ENCODE data around the gene IL1RAPL1. TPM values are rescaled to one million over a fixed set of nuclear protein-coding genes. Genes with fewer than 3 reads are reported as not detected.

IL1RAPL1 gene
- total RNA-seq, 4 donors from 2014 or later: 0.42 to 0.99 (median 0.46) TPM

DNA sequence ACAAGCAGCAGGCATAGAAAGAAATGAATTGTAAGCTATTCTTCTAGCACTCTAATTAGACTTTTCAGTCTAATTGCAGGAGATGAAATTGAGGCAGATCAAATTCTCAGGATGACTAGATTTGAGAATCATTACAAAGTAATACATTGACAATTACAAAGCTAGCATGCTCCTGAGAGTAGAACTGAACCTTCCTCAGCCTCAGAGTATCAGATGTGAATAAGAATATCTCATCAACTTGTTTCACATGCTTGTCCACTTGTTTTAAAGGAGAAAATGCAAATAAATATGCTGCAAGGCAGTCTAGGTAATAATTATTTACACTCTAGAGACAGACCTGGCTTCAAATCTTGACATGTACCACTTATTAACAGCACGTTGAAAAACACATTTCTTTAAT is 1137.1 kb downstream of the IL1RAPL1 start:
- whole genome bisulfite sequencing: 36% methylated on average over 1 of the region's 1 CpG
- H3K4me1 ChIP-seq: no peaks in the 10 kb centered on the region
- no peaks in the 10 kb centered on the region for H3K27me3 ChIP-seq
- TF ChIP-seq EP300 (IDR thresholded peaks at IDR 0.05) (no peak), POLR2A (IDR thresholded peaks at IDR 0.05; ENCODE audit: low read depth) (no peak), POLR2AphosphoS5 (IDR thresholded peaks at IDR 0.05) (no peak)
- TF ChIP-seq, protein P1, sequence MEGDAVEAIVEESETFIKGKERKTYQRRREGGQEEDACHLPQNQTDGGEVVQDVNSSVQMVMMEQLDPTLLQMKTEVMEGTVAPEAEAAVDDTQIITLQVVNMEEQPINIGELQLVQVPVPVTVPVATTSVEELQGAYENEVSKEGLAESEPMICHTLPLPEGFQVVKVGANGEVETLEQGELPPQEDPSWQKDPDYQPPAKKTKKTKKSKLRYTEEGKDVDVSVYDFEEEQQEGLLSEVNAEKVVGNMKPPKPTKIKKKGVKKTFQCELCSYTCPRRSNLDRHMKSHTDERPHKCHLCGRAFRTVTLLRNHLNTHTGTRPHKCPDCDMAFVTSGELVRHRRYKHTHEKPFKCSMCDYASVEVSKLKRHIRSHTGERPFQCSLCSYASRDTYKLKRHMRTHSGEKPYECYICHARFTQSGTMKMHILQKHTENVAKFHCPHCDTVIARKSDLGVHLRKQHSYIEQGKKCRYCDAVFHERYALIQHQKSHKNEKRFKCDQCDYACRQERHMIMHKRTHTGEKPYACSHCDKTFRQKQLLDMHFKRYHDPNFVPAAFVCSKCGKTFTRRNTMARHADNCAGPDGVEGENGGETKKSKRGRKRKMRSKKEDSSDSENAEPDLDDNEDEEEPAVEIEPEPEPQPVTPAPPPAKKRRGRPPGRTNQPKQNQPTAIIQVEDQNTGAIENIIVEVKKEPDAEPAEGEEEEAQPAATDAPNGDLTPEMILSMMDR (IDR thresholded peaks at IDR 0.05): no peak
- H3K27ac ChIP-seq (replicated peaks in 1 of 4): no peak overlapping the region
- H3K9me3 ChIP-seq: no peaks in the 10 kb centered on the region
- intact Hi-C loops (cut with DNase I): no loop called here
- no peak overlapping the region for H3K4me3 ChIP-seq
- no peak for DNase-seq (ENCODE audit: extremely low spot score)
- no peaks in the 10 kb centered on the region for H3K36me3 ChIP-seq

DNA sequence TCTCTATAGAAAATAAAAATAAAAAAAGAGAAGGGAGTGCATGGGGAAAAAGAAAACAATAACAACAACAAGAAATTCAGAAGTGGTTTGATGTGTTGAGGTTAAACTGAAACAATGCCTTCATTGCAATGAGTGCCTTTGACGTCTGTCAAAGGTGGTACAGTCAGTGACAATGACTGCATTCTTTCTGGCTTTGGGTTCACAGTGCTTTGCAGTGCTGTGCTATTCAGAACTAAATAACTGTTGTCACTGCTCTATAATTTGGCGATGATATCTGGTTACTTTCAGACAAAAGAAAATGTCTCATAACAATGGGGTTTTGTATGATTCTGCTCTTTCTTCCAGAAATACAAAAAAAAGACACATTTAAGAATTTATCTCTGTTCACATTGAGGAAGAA is 1139.6 kb downstream of the IL1RAPL1 start:
- no peaks in the 10 kb centered on the region for H3K36me3 ChIP-seq
- H3K27me3 ChIP-seq: no peaks in the 10 kb centered on the region
- no peak overlapping the region for H3K4me3 ChIP-seq
- TF ChIP-seq, protein P1 (IDR thresholded peaks at IDR 0.05): no peak
- TF ChIP-seq EP300 (IDR thresholded peaks at IDR 0.05) (no peak), POLR2A (IDR thresholded peaks at IDR 0.05; ENCODE audit: low read depth) (no peak), POLR2AphosphoS5 (IDR thresholded peaks at IDR 0.05) (no peak)
- intact Hi-C loops (cut with DNase I): no loop called here
- H3K4me1 ChIP-seq: no peaks in the 10 kb centered on the region
- no peak overlapping the region for H3K27ac ChIP-seq (replicated peaks in 1 of 4)
- H3K9me3 ChIP-seq: no peaks in the 10 kb centered on the region
- no peak for DNase-seq (ENCODE audit: extremely low spot score)
- WGBS: 81% methylated on average over 2 of the region's 2 CpGs

DNA sequence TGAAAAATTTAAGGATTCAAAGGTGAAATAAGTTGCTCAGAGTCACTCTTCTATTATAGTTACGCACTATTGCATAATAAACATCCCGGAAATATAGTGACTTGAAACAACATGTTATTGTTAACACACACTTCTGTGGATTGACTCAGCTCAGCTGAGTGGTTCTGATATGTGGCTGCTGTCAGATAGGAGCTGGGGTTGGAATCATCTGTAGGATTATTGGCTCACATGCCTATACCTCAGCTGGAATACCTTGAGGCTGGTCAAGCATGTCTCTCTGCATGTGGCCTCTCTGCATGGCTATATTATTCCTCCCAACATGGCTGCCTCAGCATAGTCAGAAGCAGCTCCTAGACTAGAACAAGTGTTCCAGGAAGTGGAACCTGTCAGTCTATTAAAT is 1141.4 kb downstream of the IL1RAPL1 start:
- Histone ChIP-seq H3K9me3 (no peaks in the 10 kb centered on the region), H3K27me3 (no peaks in the 10 kb centered on the region), H3K4me1 (no peaks in the 10 kb centered on the region), H3K36me3 (no peaks in the 10 kb centered on the region), H3K4me3 (no peak overlapping the region), H3K27ac (replicated peaks in 1 of 4) (no peak overlapping the region)
- intact Hi-C loops (cut with DNase I): no loop called here
- TF ChIP-seq POLR2A (IDR thresholded peaks at IDR 0.05; ENCODE audit: low read depth): no peak
- TF ChIP-seq, protein P1 (IDR thresholded peaks at IDR 0.05): no peak
- TF ChIP-seq EP300 (IDR thresholded peaks at IDR 0.05): no peak
- no peak for TF ChIP-seq POLR2AphosphoS5 (IDR thresholded peaks at IDR 0.05)
- DNase-seq (ENCODE audit: extremely low spot score): no peak
- 88% methylated on average over 2 of the region's 2 CpGs for WGBS

DNA sequence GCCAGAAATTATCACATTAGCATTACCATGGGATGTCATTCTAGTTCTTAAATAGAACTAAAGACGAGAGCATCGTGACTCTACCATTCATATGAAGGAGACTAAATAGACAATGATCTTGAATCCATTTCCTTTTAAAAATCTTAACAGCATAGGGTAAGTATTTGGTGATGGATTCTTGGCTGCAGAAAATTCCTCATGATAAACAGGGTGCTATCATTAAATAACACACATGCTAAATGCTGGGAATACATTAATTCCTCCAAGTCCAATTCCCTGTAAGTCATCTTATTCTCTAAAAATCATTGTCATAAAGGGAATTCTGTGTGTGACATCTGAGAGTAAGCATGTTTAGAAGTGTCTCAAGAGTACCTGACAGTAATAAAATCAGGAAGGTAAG is 1157.7 kb downstream of the IL1RAPL1 start:
- H3K36me3 ChIP-seq: no peaks in the 10 kb centered on the region
- intact Hi-C loops (cut with DNase I): no loop called here
- H3K4me3 ChIP-seq: no peak overlapping the region
- no peak for DNase-seq (ENCODE audit: extremely low spot score)
- no peak for TF ChIP-seq EP300 (IDR thresholded peaks at IDR 0.05)
- TF ChIP-seq POLR2AphosphoS5 (IDR thresholded peaks at IDR 0.05): no peak
- TF ChIP-seq, protein P1 (IDR thresholded peaks at IDR 0.05): no peak
- TF ChIP-seq POLR2A (IDR thresholded peaks at IDR 0.05; ENCODE audit: low read depth): no peak
- no peaks in the 10 kb centered on the region for H3K27me3 ChIP-seq
- WGBS: 64% methylated on average over 2 of the region's 2 CpGs
- H3K4me1 ChIP-seq: no peaks in the 10 kb centered on the region
- no peak overlapping the region for H3K27ac ChIP-seq (replicated peaks in 1 of 4)
- no peaks in the 10 kb centered on the region for H3K9me3 ChIP-seq

DNA sequence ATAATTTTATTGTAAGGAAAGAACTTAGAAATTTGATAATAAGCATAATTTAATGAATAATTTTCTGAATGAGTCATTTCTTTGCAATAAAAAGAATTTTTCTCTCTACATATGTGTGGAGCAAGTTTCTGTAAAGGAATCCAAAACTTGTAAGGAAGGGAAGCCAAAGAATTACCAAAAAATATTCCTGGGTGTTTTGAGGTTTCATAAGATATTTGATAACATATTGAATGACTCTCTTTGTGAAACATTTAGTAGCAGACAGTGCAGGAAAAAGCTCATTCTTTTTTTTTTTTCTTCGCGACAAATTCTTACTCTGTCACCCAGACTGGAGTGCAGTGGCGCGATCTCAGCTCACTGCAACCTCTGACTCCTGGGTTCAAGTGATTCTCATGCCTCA is 1159.1 kb downstream of the IL1RAPL1 start:
- DNase-seq (ENCODE audit: extremely low spot score): no peak
- H3K4me1 ChIP-seq: no peaks in the 10 kb centered on the region
- intact Hi-C loops (cut with DNase I): no loop called here
- TF ChIP-seq, protein P1 (IDR thresholded peaks at IDR 0.05): no peak
- no peak for TF ChIP-seq EP300 (IDR thresholded peaks at IDR 0.05)
- TF ChIP-seq POLR2AphosphoS5 (IDR thresholded peaks at IDR 0.05): no peak
- TF ChIP-seq POLR2A (IDR thresholded peaks at IDR 0.05; ENCODE audit: low read depth): no peak
- H3K27ac ChIP-seq (replicated peaks in 1 of 4): no peak overlapping the region
- no peaks in the 10 kb centered on the region for H3K27me3 ChIP-seq
- no peaks in the 10 kb centered on the region for H3K36me3 ChIP-seq
- 70% methylated on average over 4 of the region's 4 CpGs for WGBS
- H3K4me3 ChIP-seq: no peak overlapping the region
- no peaks in the 10 kb centered on the region for H3K9me3 ChIP-seq

Measured in esophagus muscularis mucosa (tissue), 4 donors.